MM.1S (cell line): Measurements from ENCODE around the gene AGAP2.

Experiments used
- DNase-seq: peaks from one replicate; pipeline ENCODE4 v3.0.0-alpha.2; 2015
- H2AFZ ChIP-seq: fragments of 300-600 bp; sonication (generic); 2 replicates; pipeline ENCODE4 v1.6.0; 2016; ENCODE audit warnings: antibody characterized with exemption, low read length
- H3F3A ChIP-seq: fragments of 300-600 bp; sonication (generic); 2 replicates; pipeline ENCODE4 v1.6.1; 2016; ENCODE audit warnings: mild to moderate bottlenecking, antibody characterized with exemption, low read length, moderate library complexity, mixed read lengths; ENCODE audit not compliant: insufficient read depth
- H3K27ac ChIP-seq: fragments of 300-600 bp; sonication (generic); 2 replicates; pipeline ENCODE4 v1.5.1; 2016; ENCODE audit warnings: mild to moderate bottlenecking, low read length
- H3K27me3 ChIP-seq: fragments of 300-600 bp; sonication (generic); replicated peaks from 2 replicates; pipeline ENCODE4 v1.6.0; 2016; ENCODE audit warnings: low read length; ENCODE audit not compliant: insufficient read depth
- H3K36me3 ChIP-seq: fragments of 300-600 bp; sonication (generic); replicated peaks from 2 replicates; pipeline ENCODE4 v1.6.1; 2016; ENCODE audit warnings: mild to moderate bottlenecking, low read length, mixed read lengths; ENCODE audit not compliant: insufficient read depth
- H3K4me1 ChIP-seq: fragments of 300-600 bp; sonication (generic); 2 replicates; pipeline ENCODE4 v1.6.1; 2016; ENCODE audit warnings: low read length, mixed read lengths
- H3K4me2 ChIP-seq: fragments of 300-600 bp; sonication (generic); 2 replicates; pipeline ENCODE4 v1.6.0; 2016; ENCODE audit warnings: low read depth, low read length
- H3K4me3 ChIP-seq: fragments of 300-600 bp; sonication (generic); 2 replicates; pipeline ENCODE4 v1.5.1; 2016; ENCODE audit warnings: low read length, mixed read lengths
- H3K79me2 ChIP-seq: fragments of 300-600 bp; sonication (generic); 2 replicates; pipeline ENCODE4 v1.6.1; 2016; ENCODE audit warnings: mixed run types, low read length, mixed read lengths
- H3K9ac ChIP-seq: fragments of 300-600 bp; sonication (generic); 2 replicates; pipeline ENCODE4 v1.6.1; 2016; ENCODE audit warnings: low read length, mixed read lengths
- H3K9me2 ChIP-seq: fragments of 300-600 bp; sonication (generic); replicated peaks from 2 replicates; pipeline ENCODE4 v1.6.1; 2016; ENCODE audit warnings: mild to moderate bottlenecking, low read length, mixed read lengths; ENCODE audit not compliant: insufficient read depth
- H3K9me3 ChIP-seq: fragments of 300-600 bp; sonication (generic); replicated peaks from 2 replicates; pipeline ENCODE4 v1.6.1; 2016; ENCODE audit warnings: mild to moderate bottlenecking, low read length, mixed read lengths; ENCODE audit not compliant: insufficient read depth
- H4K20me1 ChIP-seq: fragments of 300-600 bp; sonication (generic); 2 replicates; pipeline ENCODE4 v1.6.1; 2016; ENCODE audit warnings: mild to moderate bottlenecking, low read length, moderate library complexity, mixed read lengths; ENCODE audit not compliant: insufficient read depth
- EZH2 ChIP-seq: fragments of 300-600 bp; sonication (generic); optimal IDR thresholded peaks from 2 replicates; pipeline ENCODE3; 2017; ENCODE audit warnings: low read depth, mild to moderate bottlenecking, antibody characterized with exemption, low read length, mixed read lengths
- EZH2phosphoT487 ChIP-seq: fragments of 300-600 bp; sonication (generic); IDR thresholded peaks from 2 replicates; pipeline ENCODE4 v1.6.1; 2018; ENCODE audit warnings: antibody characterized with exemption, low read length
- TF ChIP-seq, protein P1 (sequence below): fragments of 300-600 bp; sonication (generic); IDR thresholded peaks from 2 replicates; pipeline ENCODE4 v1.5.1; 2016; ENCODE audit warnings: antibody characterized with exemption, low read length, mixed read lengths

Gene AGAP2

DNA sequence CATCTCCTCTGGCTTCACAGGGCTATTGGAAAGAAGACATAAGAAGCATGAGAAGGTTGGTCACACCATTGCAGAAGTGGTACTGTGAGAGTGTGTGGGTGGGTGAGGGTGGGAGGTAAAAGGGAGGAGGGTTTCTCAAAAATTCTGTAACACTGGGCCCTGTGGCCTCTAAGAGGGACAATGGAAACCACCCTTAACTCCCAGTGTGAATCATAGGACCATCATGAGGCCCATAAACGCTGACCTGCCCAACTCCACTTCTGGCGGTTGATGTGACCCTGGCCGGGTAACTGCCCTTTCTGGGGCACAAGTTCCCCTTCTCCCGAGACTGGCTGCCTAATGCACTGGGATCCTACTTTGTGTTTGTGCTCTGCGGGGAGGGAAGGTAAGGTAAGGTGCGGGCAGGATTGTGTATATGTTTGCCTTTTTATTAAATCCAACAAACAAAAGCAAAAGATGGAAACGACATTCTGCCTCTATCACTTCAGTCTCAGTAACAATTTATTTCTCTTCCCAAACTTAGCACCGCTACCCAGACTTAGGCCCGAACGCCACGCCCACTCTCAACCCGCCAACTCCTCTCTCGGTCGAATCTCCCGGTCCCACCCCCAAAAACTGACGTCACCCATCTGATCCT is 32.8 kb upstream of the AGAP2 start:
- Histone ChIP-seq H3K79me2 (peaks cover 12% of the 10 kb centered on the region), H4K20me1 (no peaks in the 10 kb centered on the region), H3K9me3 (no peaks in the 10 kb centered on the region), H3K4me2 (peak overlapping the region; percentile 94), H3K4me1 (0 out of 2 replicates have a peak, but pooled peaks cover 4% of the 10 kb centered on the region), H3F3A (peaks cover 4% of the 10 kb centered on the region; the same call in 1 of the 2 replicates), H3K9ac (peak overlapping the region; percentile 97), H3K36me3 (no peaks in the 10 kb centered on the region; the same call in 1 of the 2 replicates), H3K27me3 (peaks cover 8% of the 10 kb centered on the region), H3K9me2 (no peaks in the 10 kb centered on the region), H3K27ac (peak overlapping the region; percentile 95), H3K4me3 (peak overlapping the region; percentile 97), H2AFZ (peak overlapping the region; percentile 95)
- peak; percentile 92 for DNase-seq
- no peak for TF ChIP-seq EZH2
- TF ChIP-seq, protein P1, sequence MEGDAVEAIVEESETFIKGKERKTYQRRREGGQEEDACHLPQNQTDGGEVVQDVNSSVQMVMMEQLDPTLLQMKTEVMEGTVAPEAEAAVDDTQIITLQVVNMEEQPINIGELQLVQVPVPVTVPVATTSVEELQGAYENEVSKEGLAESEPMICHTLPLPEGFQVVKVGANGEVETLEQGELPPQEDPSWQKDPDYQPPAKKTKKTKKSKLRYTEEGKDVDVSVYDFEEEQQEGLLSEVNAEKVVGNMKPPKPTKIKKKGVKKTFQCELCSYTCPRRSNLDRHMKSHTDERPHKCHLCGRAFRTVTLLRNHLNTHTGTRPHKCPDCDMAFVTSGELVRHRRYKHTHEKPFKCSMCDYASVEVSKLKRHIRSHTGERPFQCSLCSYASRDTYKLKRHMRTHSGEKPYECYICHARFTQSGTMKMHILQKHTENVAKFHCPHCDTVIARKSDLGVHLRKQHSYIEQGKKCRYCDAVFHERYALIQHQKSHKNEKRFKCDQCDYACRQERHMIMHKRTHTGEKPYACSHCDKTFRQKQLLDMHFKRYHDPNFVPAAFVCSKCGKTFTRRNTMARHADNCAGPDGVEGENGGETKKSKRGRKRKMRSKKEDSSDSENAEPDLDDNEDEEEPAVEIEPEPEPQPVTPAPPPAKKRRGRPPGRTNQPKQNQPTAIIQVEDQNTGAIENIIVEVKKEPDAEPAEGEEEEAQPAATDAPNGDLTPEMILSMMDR = no peak

DNA sequence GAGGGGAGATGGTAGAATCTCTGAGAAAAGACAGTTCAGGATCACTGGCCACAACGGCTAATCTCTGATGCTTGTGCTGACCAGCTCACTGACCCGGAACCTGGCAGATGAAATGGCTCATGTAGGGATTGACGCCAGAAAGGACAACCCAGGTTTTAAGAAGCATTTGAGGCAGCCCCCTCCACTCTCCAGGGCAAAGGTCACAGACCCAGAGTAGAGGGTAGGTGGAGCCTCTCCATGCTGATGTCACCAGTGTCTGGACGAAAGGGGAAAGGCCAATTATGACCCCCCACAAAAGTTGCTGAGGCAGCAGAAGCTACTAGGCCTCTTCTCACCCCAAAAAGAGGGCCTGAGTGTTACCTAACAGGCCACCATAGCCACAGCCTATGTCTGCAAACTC is 32.2 kb upstream of the AGAP2 start:
- Histone ChIP-seq H3K9ac (no peak overlapping the region; the same call in 1 of the 2 replicates), H4K20me1 (no peaks in the 10 kb centered on the region), H3K79me2 (peaks cover 12% of the 10 kb centered on the region), H3K4me2 (peak overlapping the region; percentile 94; the same call in 1 of the 2 replicates), H3K4me3 (peak overlapping the region; percentile 97; the same call in 1 of the 2 replicates), H3K36me3 (no peaks in the 10 kb centered on the region; the same call in 1 of the 2 replicates), H3K9me2 (no peaks in the 10 kb centered on the region), H3K4me1 (0 out of 2 replicates have a peak, but pooled peaks cover 4% of the 10 kb centered on the region), H3K27ac (no peak overlapping the region), H3F3A (peaks cover 4% of the 10 kb centered on the region; the same call in 1 of the 2 replicates), H2AFZ (no peak overlapping the region), H3K9me3 (no peaks in the 10 kb centered on the region), H3K27me3 (peaks cover 14% of the 10 kb centered on the region)
- DNase-seq = no peak
- TF ChIP-seq, protein P1 = no peak
- no peak for TF ChIP-seq EZH2
- no peak for TF ChIP-seq EZH2phosphoT487

DNA sequence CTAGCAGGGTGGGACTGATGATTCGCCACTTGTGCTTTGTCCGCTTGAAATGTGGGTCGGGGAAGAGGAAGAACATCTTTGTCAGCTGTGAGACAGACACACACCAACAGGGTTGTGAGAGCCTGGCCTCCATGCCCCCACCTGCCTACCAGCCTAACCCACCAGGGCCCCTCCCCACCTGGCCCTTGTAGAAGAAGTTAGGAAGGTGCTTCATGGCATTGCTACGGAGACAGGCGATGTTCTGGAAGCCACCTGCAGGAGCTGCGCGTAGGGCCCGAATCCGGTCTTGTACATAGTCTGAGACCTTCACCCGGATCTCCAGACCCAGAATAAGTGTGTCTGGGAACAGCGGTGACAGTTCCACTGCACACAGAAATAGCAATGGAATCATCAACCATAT is 31.1 kb upstream of the AGAP2 start:
- H3K4me3 ChIP-seq = no peak overlapping the region
- H4K20me1 ChIP-seq = no peaks in the 10 kb centered on the region
- no peak for DNase-seq
- peaks cover 25% of the 10 kb centered on the region for H3K27me3 ChIP-seq
- no peaks in the 10 kb centered on the region for H3K9me3 ChIP-seq
- TF ChIP-seq, protein P1 = no peak
- TF ChIP-seq EZH2 = no peak
- no peak for TF ChIP-seq EZH2phosphoT487
- no peak overlapping the region for H2AFZ ChIP-seq
- no peak overlapping the region for H3K27ac ChIP-seq
- peaks cover 8% of the 10 kb centered on the region; the same call in 1 of the 2 replicates for H3K4me1 ChIP-seq
- H3K79me2 ChIP-seq = peaks cover 12% of the 10 kb centered on the region
- no peaks in the 10 kb centered on the region for H3K9me2 ChIP-seq
- H3F3A ChIP-seq = peaks cover 4% of the 10 kb centered on the region; the same call in 1 of the 2 replicates
- H3K36me3 ChIP-seq = no peaks in the 10 kb centered on the region; the same call in 1 of the 2 replicates
- H3K4me2 ChIP-seq = no peak overlapping the region
- no peak overlapping the region for H3K9ac ChIP-seq
